Right ventricle myocardium inferior (tissue), 1 donor: ENCODE results near the gene RTN4RL1. TPM values are rescaled to one million over a fixed set of nuclear protein-coding genes. Genes with fewer than 3 reads are reported as not detected.

Source experiments
- ATAC-seq: fragments of 200-7000 bp; cut with Tn5 transposase; one replicate; pipeline ENCODE4 v1.9.1; 2020; ENCODE audit warnings: mild to moderate bottlenecking, moderate library complexity
- DNase-seq: peaks from one replicate; pipeline ENCODE4 v3.0.0; 2021; ENCODE audit errors: missing footprints
- intact Hi-C: fragments of 100-400 bp; cut with DNase I; formaldehyde crosslinking; loops from one replicate; pipeline ENCODE4 v1.11.0; 2022
- total RNA-seq: library from RNA; stranded (reverse); fragmentation: NEBNext Ultra II Directional; extraction: Animal tissue kit (Norgen Biotek cat#: 25700); gene quantifications from one replicate; pipeline ENCODE4 v1.2.1, GENCODE V29; 2021
- donor health status: DM: no; HTN: yes; CAD: no; lungs with severe emphysema.

The RTN4RL1 gene
- total RNA-seq, 1 donor from 2014 or later = 3.2 TPM

DNA sequence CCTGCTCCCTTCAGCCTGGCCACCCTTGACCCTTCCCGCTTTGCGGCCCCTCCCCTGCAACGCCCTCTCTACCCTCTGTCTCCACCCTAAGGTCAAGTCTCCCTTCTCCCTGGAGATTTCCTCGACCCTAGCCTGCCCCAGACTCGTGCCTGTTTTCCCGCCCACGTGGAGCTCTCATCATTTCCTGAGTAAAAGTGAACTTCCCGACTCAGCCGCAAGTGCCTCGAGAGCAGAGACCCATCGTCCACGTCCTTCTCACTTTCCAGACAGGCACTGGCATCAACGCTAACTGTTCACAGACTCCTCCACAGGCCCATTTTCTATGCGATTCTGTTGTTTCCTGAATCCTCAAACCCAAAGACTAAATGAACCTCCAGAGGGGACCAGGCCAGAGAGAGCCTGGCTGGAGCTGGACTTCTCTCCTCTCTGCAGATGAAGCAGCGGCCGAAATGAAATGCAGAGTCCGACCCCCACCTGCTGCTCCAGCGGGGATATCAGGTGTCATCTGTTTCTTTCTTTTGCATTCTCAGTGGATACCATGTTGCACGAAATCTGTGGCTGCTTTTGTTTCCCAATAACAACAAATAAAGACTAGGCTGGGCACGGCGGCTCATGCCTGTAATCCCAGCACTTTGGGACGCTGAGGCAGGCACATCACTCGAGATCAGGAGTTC, 52.5 kb downstream of the RTN4RL1 start:
- intact Hi-C loops = no loop called here
- no peak for DNase-seq
- ATAC-seq = no peak

DNA sequence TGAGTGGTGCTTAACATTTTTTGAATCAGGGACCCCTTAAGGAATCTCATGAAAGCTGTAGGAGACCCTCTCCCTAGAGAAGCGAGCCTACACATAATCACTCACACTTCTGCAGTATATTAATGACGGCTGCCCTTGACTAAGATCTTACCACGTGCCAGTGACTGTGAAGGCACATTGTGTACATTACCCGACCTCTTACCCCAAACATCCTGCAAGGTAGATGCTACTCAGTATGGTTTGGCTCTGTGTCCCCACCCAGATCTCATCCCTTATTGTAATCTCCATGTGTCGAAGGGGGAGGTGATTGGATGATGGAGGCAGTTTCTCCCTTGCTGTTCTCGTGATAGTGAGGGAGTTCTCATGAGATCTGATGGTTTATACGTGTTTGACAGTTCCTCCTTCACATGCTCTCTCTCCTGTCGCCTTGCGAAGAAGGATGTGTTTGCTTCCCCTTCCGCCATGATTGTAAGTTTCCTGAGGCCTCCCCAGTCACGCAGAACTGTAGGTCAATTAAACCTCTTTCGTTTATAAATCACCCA, 54.2 kb downstream of the RTN4RL1 start:
- no peak for ATAC-seq
- intact Hi-C loops = no loop called here

DNA sequence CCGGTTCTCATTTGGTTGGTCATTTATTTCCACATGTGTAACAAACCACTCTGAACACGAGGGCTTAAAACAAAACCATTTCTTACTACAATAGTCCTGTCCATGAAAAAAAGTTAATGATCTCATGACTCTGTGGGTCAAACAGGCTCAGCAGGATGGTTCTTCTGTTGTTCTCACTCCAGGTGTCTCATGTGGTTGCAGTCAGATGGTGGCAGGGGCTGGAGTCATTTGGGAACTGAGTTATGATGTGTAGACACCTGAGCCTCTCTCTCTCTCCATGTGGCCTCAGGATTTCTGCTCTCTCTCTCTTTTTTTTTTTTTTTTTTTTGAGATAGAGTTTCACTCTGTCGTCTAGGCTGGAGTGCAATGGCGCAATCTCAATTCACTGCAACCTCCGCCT, 55.4 kb downstream of the RTN4RL1 start:
- intact Hi-C loops = no loop called here
- DNase-seq = no peak
- ATAC-seq = no peak

More for the DNA sequence above, 54.2 kb downstream of the RTN4RL1 start:
- no peak for DNase-seq

DNA sequence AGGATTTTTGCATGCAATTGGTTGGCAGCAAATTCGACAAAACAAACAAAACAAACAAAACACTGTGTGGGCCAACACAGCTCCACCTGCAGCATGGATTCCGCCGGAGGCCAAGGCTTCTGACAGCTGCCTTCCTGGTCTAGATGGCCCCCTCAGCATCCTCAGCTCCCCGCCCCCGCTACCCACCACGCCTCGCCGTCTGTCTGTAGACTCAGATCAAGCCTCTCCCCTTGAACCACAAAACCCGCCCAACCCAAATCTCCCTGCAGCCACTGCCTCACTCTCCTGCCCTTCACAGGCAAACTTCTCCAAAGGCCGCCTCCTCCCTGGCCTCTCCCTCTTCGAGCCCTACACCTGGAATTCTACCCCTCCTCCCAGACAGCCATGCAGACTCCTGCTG, 57.9 kb downstream of the RTN4RL1 start:
- no peak for ATAC-seq
- no peak for DNase-seq
- intact Hi-C loops = no loop called here

DNA sequence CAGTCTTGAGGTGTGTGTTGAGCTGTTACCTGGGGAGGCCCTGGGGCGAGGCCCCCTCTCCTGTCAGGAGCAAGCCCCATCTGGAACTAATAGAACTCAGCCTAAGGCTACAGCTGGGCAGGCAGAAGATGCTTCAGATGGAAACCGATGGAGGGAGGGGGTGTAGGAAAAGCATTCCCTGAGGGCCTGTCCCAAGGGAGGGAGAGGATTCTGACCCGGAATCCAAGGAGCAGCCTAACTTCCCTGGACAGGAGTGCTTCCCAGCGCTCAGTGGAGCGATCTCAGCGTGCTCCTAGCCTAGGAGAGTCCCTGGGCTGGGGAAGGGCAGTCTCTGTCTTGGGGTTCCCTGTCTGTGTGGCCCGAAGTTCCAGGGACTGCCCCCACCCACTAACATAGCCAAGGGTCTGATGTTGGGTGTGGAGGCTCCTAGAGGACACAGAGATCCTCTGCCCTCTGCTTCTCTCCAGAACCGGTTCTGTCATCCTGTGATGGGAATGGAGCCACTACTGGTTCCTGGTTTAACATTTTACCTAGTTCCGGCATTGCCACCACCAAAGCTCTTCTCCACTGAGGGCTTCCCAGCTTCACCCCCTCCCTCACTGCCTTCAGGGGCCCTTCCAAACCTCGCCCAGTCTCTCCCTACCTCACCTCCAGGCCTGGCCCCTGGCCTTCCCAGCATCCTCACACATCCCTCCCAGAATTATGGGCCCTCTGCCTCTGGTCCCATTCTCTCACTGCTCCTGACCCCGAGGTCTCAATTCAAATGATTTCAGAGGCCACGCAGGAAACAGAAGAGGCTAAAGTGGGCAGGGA, 58.7 kb downstream of the RTN4RL1 start:
- intact Hi-C loops = no loop called here
- DNase-seq (no peak), ATAC-seq (no peak)

DNA sequence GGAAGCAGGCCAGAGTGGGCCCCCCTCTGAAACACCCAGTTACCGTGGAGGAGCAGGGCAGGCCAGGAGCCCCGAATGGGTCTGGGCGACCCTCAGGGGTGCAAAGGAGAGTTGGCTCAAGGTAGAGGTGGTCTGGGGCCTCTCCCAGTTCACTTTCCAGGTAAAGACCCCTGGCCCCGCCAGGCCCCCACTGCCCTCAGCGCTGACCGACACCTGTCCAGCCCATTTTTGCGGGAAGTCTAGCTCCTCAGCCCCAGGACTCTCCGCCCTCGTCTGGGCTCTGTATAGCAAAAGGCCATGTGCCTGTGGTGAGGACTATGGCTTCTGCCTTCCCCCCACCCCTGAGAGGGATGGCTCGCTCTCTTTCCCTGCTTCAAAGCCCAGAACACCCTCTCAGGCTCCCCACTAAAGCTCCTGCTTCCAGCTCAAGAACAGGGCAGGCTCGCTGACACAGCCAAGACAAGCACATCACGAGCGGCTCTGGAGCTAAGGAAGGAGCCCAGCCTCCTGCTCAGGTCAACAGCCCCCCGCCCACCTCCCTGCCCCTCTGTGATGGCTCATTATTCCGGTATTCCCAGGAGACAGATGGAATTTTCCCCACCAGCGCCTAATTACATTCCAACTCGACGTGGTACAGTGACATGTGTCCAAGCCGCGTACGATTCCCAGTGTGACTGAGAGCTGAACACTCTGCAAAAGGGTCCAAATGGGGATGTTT, 59.4 kb downstream of the RTN4RL1 start:
- no peak for DNase-seq
- intact Hi-C loops = no loop called here

DNA sequence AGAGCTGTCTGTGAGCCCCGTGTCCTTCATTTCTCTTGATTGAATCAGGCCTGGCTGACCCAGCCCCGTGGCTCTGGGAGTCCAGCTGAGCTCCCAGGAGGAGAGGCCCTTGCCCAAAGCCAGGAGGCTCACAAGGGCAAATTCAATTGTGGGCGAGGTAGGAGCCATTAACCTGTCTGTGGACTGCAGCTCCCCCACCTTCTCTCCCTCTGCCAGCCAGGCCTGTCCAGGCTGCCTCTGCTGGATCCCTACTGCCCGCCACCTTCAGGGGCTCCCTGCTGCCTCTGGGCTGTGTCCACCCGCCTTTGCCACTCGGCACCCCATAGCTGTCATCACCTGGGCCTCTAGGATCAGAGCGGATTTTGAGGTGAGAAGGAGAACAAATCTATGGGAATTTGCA, 61.9 kb downstream of the RTN4RL1 start:
- DNase-seq = peak; percentile 45
- intact Hi-C loops = no loop called here
- ATAC-seq = no peak

More for the DNA sequence above, 59.4 kb downstream of the RTN4RL1 start:
- no peak for ATAC-seq

DNA sequence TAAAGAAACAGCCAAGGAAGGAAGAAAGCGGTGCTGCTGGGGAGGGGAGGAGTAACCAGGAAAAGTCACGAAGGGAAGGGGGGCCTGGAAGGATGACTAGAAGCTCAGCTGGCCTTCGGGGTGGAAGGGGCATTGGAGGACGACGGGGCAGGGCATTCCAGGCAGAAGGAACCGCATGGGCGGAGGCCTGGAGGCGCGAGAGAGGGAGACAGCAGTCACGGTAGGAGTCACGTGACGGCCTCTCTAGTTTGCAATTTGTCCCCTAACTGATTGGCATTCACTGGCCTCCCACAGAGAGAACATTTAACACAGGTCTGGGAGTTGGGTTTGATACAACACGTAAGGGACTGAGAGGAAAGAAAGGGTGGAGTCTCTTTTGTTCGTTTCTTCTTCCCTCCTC, 63.9 kb downstream of the RTN4RL1 start:
- ATAC-seq (no peak), DNase-seq (no peak)
- intact Hi-C loops = no loop called here

DNA sequence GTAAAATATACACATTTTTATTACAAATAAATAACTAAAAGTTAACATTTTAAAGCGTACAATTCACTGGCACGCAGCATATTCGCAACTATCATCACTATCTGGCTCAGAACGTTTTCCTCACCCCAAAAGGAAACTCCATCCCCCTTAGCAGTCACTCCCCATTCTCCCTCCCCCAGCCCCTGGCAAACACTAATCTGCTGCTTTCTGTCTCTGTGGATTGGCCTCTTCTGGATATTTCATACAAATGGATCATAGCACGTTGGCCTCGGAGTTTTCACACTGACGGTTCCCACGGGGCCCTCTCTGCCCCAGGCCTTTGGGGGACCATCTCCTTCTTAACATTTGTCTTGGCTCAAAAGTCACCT, 64.6 kb downstream of the RTN4RL1 start:
- intact Hi-C loops = no loop called here
- DNase-seq = no peak
- ATAC-seq = no peak

DNA sequence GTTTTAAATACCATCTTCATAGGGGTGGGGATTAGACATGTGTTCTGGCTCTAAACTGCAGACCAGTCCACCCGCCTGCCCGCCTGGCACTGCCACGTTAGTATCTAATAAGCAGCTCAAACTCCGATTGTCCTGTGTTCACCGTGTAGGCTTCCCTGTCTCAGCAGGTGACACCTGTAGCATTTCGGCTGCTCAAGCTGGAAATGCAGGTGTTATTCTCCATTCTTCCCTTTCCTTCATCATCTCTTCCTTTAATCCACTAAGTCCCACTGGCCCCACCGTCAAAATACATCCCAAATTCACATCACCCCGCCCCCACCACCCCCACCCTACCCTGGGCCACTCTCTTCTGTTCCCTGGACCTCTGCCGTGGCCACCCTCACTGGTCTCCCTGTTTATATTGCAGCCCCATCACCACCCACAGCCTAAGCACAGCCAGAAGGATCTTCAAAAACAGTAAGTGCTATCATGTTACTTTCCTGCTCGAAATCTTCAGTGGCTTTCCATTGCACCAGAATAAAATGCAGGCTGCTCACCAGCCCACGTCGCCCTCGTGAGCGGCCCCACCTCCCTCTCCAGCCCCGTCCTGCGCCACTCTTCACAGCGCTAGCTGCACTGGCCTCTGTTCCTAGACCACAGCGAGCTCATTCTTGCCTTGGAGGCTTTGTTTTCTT, 65.1 kb downstream of the RTN4RL1 start:
- intact Hi-C loops = no loop called here
- DNase-seq (no peak), ATAC-seq (no peak)

DNA sequence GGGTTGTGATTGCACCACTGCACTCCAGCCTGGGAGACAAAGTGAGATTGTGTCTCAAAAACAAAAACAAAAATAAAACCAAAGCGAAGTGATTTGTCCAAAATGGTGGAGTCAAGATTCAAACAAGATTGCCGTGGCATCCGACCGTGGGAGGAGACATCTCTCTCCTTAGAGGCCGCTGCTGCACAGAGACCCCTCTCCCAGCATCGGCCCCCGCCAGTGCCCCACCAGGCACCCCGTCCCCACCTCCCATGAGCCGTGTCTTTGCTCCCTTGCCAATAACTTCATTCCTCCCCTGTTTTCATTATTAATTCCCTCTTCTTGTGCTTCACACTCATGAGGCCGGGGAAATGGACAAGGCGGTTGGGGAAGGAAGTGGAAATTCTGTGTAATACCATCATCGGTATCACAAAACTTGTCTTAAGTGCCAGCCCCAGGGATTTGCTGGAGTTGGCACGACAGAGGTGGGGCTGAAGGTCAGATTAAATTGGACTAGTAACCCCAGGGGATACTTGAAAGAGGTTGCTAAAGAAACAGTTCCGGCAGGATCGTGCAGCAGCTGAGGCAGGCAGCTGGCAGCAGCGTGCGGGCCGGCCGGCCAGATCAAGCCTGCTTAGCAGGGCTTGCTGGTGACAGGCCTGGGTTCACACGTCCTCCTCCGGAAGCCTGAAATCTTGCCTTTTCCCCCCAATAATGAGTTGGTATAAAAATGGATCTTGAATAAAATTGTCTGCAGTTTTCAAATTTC, 66.8 kb downstream of the RTN4RL1 start:
- ATAC-seq (peak; percentile 45), DNase-seq (no peak)
- intact Hi-C loops = no loop called here

DNA sequence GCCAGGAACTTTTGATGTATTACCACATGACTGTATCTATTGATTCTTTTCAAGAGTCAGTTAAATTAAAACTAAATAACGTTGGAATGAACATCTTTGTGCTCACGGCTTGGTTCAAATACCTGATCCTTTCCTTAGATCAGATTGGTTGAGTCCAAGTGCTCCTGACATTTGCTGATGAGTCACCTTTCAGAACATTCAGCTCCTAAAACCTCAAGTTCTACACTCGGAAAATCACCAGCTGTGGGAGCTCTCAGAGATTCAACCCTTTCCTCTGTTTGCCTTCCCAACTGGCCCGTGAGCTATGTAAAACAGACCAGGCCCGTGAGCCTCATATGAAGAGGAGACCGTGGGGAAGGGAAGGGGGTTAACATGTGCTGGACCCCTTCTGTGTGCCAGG, 68.1 kb downstream of the RTN4RL1 start:
- ATAC-seq (no peak), DNase-seq (no peak)
- intact Hi-C loops = no loop called here

DNA sequence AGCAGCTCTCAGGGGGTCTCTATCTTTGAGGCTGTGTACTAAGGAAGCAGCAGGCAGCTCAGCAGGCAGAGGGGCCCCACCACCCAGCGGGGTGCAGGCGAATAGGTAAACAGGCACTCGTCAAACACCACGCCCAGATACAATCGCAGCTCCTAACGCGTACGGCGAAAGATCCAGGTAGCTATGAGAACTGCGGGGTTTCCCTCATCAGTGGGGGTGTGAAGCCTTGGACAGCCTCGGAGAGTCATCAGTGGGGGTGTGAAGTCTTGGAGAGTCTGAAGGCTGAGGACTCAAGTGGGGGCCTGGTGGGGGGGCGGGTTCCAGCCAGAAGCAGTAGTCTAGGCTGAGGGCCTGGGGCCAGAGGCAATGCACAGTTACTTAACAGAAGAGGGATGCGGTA, 69.0 kb downstream of the RTN4RL1 start:
- DNase-seq (peak; percentile 20), ATAC-seq (no peak)
- intact Hi-C loops = no loop called here

DNA sequence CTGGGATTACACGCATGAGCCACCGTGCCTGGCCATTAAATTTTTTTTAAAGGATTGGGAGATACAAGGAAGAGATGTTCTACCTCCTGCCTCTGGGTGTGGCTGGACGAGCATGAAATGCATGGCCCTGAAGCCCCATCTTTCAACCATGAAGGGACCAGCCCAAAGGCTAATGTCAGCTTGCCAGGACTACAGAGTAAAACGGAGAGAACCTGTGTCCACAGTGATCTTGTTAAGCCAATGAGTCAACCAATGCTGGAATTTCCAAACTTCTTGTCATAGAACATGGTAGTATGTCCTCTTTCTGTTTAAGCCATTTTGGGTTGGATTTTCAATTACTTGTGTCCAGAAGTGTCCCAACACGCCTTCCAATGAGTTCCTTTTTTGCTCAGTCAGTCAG, 71.3 kb downstream of the RTN4RL1 start:
- intact Hi-C loops = no loop called here
- DNase-seq = no peak
- ATAC-seq = no peak

DNA sequence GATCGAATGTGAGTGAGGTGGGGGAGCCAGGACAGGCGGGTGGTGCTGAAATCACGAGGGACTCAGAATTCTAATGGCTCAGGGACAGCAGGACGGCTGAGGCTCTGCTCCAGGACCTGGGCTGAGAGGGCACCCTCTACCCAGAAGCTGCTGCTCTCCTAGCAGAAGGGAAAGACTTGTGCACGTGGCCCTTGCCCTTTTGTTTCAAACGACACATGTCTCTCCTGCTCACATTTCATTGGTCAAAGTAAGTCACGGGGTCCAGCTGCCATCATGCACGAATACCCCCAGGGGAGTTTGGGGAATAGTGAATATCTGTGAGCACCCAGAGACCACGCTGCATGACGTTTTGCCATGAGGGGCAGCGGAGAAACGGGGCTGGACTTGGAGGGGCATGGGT, 73.2 kb downstream of the RTN4RL1 start:
- DNase-seq (no peak), ATAC-seq (no peak)
- intact Hi-C loops = no loop called here

DNA sequence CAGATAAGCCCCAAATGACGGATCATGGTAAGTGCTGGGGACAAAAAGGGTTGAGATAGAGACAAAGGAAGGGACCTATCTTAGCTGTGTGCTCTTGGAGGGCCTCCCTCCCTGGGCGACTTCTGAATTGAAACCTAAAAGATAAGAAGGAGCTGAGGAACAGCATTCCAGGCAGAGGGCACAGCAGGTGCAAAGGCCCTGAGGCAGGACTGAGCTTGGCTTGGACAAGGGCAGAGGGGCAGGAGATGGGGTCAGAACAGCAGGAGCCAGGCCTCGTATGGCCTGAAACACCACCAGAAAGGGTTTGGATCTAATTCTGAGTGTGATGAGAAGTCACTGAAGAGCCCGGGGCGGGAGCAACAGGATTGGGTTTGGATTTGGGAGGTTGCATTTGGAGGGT, 75.4 kb downstream of the RTN4RL1 start:
- intact Hi-C loops = no loop called here
- DNase-seq (no peak), ATAC-seq (no peak)

DNA sequence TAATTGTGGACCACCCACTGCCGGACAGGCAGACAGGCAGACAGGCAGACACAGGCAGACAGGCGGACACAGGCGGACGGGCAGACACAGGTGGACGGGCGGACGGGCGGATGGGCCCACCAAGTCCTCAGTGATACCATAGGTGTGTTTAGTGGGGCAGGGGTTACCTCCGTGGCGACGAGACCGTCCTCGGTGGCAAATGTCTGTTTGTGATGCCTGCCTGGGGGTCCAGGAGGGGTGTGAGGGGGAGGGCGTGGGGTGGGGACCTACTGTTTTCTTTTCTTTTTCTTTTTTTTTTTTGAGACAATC, 76.7 kb downstream of the RTN4RL1 start:
- ATAC-seq (no peak), DNase-seq (no peak)
- intact Hi-C loops = no loop called here

DNA sequence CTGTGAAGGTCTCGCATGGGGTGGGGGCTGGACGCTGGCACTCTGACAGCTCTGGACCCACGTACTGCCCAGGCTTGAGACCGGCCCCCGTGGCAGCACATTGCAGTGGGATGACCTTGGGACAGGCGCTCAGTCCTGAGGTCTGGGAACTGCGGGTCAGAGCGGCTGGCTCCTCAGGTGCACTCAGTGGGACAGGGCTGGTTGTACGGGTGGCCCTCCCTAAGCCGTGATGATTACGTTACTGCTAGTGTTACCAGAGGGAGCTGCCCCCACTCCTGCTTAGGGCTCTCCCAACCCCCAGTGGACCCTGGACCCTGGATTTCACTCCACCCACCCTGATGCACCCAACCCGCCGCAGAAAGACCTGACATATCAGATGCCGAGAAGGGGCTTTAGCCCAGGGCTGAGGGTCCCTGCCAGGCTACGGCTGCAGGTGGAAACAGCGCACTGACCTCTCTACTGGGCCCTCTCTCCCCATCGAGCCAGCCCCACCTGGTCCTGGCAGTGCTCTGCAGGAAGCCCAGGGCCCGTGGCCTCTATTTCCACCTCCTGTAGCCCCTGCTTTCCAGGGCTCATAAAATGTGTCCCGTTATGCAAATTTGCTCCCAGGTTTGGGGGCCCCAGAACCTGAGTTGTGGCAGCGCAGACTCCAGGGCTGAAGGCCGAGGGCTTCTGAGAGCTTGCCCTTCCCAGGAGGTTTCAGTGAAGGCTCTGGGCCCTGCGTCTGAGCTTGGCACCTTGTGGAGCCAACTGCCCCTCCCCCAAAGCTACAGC, 77.2 kb downstream of the RTN4RL1 start:
- ATAC-seq (peak; percentile 57), DNase-seq (no peak)
- intact Hi-C loops = no loop called here
